IPS-18c (cell line): ENCODE measurements around the gene SEMA4A.

ENCODE experiments used
- H3K4me3 ChIP-seq: 2 replicates; pipeline ENCODE4 v1.7.0; 2013; ENCODE audit warnings: low read depth, mild to moderate bottlenecking, low read length, moderate library complexity; ENCODE audit not compliant: insufficient read depth
- H3K9me3 ChIP-seq: one replicate; pipeline ENCODE4 v1.6.1; 2013; ENCODE audit warnings: mild to moderate bottlenecking, low read length, moderate library complexity; ENCODE audit not compliant: control insufficient read depth, insufficient read depth

The SEMA4A gene

GRCh38 chr1:156128654-156129597, 24.5 kb upstream of the SEMA4A start:
- H3K9me3 ChIP-seq = no peaks in the 10 kb centered on the region
- H3K4me3 ChIP-seq = no peak overlapping the region

- no peak overlapping the region; the same call in 1 of the 2 replicates for H3K4me3 ChIP-seq
These were observed 23.5 kb upstream of the SEMA4A start for GRCh38 chr1:156129687-156130577.

GRCh38 chr1:156130578-156130942, 22.8 kb upstream of the SEMA4A start:
- H3K4me3 ChIP-seq = no peak overlapping the region
- no peaks in the 10 kb centered on the region for H3K9me3 ChIP-seq

More at GRCh38 chr1:156129687-156130577, 23.5 kb upstream of the SEMA4A start:
- H3K9me3 ChIP-seq = no peaks in the 10 kb centered on the region

- Histone ChIP-seq H3K4me3 (no peak overlapping the region), H3K9me3 (no peaks in the 10 kb centered on the region)
These were observed 18.5 kb upstream of the SEMA4A start for GRCh38 chr1:156134716-156135435.

GRCh38 chr1:156135930-156136871, 17.2 kb upstream of the SEMA4A start:
- H3K9me3 ChIP-seq = no peaks in the 10 kb centered on the region
- H3K4me3 ChIP-seq = no peak overlapping the region

- no peak overlapping the region for H3K4me3 ChIP-seq
- no peaks in the 10 kb centered on the region for H3K9me3 ChIP-seq
These were observed 16.4 kb upstream of the SEMA4A start for GRCh38 chr1:156136970-156137483.

GRCh38 chr1:156138458-156138867, 14.9 kb upstream of the SEMA4A start:
- H3K9me3 ChIP-seq = no peaks in the 10 kb centered on the region
- H3K4me3 ChIP-seq = no peak overlapping the region

GRCh38 chr1:156140879-156141707, 12.3 kb upstream of the SEMA4A start:
- H3K9me3 ChIP-seq = no peaks in the 10 kb centered on the region
- no peak overlapping the region for H3K4me3 ChIP-seq

GRCh38 chr1:156143765-156144489, 9.5 kb upstream of the SEMA4A start:
- Histone ChIP-seq H3K9me3 (no peaks in the 10 kb centered on the region), H3K4me3 (no peak overlapping the region)

- no peak overlapping the region for H3K4me3 ChIP-seq
- H3K9me3 ChIP-seq = no peaks in the 10 kb centered on the region
These were observed 8.6 kb upstream of the SEMA4A start for GRCh38 chr1:156144742-156145141.

GRCh38 chr1:156145650-156146019, 7.8 kb upstream of the SEMA4A start:
- Histone ChIP-seq H3K4me3 (no peak overlapping the region), H3K9me3 (no peaks in the 10 kb centered on the region)

GRCh38 chr1:156146020-156146768, 7.2 kb upstream of the SEMA4A start:
- Histone ChIP-seq H3K4me3 (no peak overlapping the region), H3K9me3 (no peaks in the 10 kb centered on the region)

GRCh38 chr1:156146769-156147405, 6.5 kb upstream of the SEMA4A start:
- Histone ChIP-seq H3K9me3 (no peaks in the 10 kb centered on the region), H3K4me3 (no peak overlapping the region)

GRCh38 chr1:156148216-156148615, 5.2 kb upstream of the SEMA4A start:
- H3K9me3 ChIP-seq = no peaks in the 10 kb centered on the region
- no peak overlapping the region; the same call in 1 of the 2 replicates for H3K4me3 ChIP-seq
